RPMI8226 (cell line): ENCODE data around the gene PPP4R1.
"Not testable (repeated sequence)": the region's sequence is repeated elsewhere in the genome, so short reads cannot be mapped to it uniquely, and the experiment has no call there.

Experiments used
- DNase-seq: peaks from one replicate; pipeline ENCODE4 v3.0.0-alpha.2; 2015

The PPP4R1 gene

DNA sequence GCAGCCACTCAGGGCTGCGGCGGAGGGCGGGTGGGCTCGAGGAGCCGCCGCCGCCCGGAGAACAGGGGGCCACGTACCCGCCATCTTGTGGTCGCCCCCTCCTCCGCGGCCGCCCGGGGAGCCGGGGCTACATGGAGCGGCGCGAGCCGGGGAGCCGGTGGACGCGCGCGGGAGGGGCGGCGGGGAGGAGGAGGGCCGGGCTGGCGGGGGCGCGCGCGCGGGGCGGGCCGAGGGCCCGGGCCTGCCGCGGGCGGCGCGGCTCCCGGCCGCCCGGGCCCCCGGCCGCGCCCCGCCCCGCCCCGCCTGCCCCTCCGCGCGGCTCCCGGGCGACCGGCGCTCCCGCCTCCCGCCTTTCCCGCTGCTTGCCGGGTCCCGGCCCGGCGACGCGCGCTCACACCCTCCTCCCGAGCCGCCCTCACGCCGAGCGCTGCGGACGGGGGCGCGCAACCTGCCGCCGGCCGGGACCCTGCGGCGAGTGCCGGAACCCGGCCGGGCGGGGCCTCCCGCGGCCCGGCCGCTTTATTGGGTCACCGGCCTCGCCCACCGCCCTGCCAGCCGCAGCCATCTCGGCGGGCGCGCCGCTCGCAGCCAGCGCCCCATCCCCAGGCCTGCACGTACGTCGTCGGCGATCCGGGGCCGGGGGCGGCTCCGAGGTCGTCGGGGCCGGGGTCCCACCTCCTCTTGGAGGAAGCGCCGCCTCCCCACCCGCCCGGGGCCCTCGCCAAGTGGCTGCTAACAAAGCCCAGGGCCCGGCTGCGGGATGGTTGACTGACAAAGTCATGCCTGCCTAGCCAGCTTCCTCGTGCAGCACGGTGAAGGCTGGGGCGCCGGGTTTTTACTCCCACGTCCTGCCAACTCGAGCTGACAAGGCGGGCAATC lies at the start of gene PPP4R1:
Gene PPP4R1 (minus strand): TSS at position 159 of the 879 bp plus-strand sequence. CDS start 75 bp downstream, at position 84.
- peak; percentile 62 for DNase-seq

DNA sequence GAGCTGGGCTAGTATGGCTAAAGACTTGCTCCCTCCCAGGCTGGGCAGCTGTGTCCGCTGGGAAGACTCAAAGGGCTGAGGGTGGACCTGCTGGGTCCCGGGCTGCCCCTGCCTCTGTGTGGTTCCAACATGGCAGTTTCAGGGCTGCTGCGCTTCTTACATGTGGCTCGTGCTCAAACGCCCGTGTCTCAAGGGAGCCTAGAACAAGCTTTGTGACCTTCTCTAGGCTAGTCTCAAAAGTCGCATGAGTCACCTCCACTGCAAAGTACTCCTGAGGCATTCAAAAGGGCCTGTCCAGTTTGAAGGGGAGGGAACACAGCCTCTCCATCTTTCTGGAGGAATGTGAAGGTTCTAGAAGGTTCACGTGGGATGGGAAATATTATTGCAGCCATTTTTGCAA lies 49.0 kb upstream of the PPP4R1 start:
- DNase-seq: no peak

DNA sequence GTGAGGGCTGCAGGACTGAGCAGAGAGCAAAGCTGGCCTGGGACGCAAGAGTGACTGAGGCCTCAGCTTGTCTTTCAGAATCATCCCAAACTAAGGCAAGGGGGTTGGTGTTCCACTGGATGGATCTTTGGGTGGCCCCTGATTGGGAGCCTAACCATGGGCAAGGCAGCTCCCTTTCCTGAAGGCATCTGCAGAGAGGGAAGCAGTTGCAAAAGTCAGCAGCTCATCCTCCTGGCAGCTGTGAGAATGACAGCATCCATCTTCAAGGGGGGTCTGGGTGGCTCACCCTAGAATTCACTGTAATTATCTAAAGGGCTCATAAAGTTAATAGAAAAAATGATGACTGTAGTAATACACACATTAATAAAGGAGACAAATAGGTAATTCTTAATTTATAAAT lies 47.2 kb upstream of the PPP4R1 start:
- DNase-seq: no peak

DNA sequence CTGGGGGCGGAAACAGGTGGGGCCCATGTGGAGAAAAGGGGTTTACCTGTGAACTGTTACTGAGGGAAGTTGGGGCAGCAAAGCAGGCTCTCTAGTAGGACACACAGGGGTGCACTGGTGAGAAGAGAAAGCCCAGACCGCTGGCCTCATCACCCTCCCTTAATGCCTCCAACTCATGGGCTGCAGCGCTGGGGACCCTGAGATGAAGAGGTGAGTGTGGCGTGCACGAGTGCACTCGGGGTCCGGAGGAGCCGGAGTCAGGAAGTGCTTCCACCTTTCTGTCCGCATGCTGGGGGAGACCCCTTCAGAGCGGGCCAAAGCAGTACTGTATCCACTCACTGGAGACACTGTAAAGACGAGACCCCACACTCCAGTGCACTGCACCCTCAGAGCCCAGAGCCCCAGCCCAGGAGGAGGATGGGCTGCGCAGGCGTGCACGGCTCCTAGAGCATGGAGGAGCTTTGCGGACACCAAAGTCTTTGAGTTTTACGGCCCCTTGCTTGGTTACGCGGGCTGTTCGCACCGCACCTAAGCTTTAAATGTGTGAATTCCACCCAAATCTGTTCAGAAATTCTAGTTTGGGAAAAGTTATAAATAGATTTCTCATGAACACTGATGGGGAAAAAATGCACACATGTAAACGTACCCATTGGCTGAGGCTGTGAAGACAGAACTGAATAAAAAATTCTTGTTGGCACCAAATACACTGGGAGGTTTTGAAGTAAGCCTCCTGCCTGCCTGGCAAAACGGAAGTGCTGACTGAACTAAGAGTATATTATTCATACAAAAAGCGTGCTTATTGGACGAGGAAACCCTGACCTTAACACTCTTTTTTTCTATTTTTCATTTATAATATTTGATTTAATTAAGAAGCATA lies 45.4 kb upstream of the PPP4R1 start:
- DNase-seq: no peak

- DNase-seq: no peak
Measured at GRCh38 chr18:9658087-9658641, 43.8 kb upstream of the PPP4R1 start.

DNA sequence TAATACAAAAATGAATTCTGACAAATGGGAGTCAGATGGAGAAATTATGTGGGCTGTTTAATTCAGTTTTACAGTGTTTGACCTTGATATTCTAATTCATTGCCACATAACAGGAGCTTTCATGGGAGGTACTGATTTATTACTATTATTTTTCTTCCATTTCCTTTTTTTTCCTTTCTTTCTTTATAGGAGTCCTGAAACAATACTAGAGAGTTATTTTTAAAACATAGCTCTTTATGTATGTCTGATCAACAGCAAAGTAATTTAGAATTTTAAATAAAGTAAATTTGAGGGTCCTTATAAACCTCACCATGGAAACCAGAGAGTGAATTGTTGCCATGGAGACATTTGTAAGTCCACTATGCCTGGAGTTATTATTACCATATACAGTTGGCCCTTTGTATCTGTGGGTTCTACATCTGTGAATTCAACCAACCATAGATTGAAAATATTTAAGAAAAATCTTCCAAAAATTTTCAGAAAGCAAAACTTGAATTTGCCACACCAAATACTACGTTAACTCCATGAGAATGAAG lies 40.9 kb upstream of the PPP4R1 start:
- no peak for DNase-seq

DNA sequence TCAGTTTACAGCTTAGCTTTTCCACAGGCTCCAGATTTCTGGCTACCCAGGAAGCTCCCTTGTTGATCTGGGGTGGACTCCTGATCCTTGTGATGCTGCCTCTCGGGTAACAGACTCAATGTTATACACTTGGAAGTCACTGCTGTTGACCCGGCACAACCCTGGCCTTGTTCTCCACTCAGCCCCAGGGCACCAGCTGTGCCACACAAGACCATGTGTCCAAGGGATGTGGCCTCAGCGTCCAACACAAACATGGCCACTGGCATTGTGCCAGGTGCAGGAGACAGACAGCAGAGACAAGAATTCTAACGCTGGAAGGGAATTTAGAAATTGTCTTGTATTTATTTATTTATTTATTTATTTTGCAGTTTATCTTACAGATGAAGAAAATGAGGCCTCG lies 39.0 kb upstream of the PPP4R1 start:
- no peak for DNase-seq

DNA sequence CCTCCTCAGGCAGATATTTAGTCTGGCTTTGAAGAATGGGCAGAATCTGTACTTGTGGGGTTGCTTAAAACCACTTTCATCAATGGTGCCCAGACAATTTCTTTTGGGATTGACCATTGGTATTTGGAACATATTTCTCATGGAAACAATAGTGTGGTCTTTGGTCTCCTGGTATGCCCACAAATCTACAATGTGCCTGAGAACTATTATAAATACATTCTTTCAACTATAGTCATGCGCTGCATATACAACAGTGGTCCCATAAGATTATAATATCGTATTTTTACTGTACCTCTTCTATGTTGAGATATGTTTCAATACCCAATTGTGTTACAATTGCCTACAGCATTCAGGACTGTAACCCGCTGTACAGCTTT lies 34.8 kb upstream of the PPP4R1 start:
- no peak for DNase-seq

GRCh38 chr18:9648431-9649163 lies 34.2 kb upstream of the PPP4R1 start:
- no peak for DNase-seq

DNA sequence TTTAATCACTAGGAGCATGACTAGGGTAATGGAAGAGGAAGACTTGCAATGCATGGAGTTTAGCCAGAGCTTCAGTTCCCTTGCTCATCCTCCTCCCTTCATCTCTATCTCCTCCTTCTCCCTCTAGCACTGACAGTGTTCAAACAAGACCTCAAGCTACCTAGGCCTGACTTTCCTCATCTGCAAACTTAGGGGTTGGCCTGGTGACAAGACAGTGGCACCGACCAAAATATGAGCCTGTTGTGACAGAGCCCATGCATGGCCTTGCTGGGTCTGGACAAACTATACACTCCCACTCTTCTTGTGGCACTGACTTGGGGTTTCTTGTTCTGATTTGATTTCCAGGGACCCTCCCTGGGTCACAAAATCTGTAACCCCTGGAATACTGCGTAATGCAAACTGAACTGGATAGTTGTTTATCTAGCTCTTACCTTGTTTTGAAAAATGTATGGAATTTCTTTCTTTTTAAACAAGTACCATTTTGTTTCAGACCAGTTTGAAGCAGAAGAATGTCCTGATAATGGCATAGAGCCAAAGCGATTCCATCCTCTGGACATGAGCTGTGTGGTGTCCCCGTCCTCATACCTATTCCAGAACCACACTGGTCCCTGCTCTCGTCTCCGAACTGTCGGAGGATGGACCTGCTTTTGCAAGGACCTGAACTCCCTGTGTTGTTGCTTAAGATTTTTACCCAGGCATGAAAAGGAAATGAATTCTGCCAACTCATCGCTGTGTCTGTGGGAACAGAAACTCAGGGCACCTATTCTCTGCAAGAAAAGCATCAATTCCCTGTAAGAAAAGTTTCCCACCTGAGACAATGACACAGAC lies 33.4 kb upstream of the PPP4R1 start:
- no peak for DNase-seq

- no peak for DNase-seq
Measured at GRCh38 chr18:9643549-9643948, 29.2 kb upstream of the PPP4R1 start.

- DNase-seq: no peak
Measured at GRCh38 chr18:9642799-9643462, 28.6 kb upstream of the PPP4R1 start.

DNA sequence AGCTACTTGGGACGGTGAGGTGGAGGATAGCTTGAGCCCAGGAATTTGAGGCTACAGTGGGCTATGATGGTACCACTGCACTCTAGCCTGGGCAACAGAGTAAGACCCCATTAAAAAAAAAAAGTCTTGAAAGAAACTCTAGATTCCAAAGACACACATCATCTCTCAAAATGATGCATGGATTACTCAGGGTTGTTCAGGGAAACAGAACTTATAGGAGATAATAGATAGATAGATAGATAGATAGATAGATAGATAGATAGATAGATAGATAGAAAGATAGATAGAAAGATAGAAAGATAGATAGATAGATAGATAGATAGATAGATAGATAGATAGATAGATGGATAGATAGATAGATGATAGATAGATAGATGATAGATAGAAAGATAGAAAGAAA lies 26.7 kb upstream of the PPP4R1 start:
- not testable (repeated sequence) for DNase-seq

DNA sequence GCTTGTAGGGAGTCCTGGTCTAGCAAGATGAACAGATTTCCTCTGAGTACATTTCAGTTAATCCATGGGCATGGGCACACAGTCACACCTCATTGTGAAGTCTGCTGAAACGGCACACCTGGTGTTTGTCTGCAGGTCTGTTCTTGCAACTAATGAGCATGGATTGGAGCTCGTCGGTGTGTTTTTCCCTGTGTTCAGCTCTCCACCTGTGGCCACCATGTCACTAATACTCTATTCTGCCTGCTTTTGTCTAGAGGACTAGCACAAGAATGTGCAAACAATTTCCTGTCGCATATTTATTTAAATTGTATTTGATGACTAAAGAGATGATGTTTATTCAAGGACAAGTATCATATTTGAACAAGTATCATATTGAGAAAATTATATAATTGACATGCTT lies 24.5 kb upstream of the PPP4R1 start:
- DNase-seq: no peak

DNA sequence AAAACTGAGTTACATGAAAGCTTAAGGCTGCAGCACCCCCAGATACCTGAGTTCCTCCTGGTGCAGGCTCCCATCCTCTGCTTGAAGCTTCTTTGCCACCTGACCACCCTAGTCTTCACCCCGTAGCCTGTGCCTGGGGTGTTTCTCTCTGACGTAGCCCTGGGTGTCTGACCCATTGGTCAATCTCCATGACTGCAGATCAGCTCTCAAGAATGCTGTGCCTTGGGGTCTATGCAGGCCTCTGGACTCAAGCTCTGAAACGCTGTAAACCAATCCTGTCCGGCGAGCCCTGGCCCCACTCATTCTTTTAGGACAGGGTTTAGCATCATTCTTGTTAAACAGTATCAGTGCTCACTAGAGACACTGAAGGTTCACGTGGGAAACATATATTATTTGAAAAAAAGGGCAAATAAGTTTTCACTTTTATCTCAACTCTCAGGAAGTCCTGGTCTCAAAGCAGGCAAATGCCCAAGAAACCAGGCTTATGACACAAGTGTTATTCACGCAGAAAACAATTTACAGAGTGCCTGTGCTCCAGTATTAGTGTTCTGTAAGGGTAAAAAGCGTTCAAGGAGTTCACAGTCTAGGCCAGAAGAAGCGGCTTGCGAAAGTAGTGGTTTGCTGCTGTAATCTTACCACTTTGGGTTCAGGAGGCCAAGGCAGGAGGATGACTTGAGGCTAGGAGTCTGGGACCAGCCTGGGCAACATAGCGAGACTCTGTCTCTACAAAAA lies 22.8 kb upstream of the PPP4R1 start:
- no peak for DNase-seq

DNA sequence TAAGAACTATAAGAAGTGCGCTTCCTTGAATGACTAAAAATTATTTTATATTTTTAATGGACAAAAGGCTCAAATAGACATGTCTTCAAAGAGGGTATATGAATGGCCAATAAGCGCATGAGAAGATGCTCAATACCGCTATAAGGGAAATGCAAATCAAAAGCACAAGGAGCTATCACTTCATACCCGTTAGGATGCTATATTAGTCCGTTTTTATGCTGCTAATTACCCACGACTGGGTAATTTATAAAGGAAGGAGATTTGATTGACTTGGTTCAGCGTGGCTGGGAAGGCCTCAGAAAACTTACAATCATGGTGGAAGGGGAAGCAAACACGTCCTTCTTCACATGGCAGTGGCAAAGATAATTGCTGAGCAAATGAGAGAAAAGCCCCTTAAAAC lies 20.5 kb upstream of the PPP4R1 start:
- no peak for DNase-seq

DNA sequence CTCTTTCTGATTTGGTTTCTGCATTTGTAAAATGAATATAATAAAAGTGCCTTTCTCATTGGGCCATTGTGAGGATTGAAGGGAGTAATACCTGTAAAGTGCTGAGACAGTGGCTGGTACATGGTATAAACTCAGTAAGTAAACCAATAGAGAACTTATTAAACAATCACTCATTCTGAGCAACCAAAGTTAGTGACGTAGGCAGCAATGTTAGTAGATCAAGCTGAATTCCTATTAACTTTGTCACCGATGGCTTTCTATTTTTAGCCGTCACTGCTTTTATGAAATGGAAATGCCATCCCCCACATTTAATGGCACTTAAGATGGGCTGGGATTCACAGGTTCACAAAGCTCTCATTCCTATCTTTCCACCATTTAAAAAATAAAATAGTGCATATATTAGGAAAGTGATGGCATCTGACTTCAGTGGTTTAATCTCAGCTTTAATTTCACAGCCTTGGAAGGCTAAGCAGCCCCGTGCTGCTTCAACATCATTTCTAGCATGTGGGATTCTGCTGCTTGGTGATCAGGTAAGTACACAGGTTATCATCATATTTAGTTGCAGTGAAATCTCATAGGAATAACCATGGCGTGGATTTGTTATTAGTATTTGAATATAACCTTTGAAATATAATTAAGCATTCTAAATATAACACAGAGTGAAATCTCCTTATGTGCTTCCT lies 17.6 kb upstream of the PPP4R1 start:
- no peak for DNase-seq

DNA sequence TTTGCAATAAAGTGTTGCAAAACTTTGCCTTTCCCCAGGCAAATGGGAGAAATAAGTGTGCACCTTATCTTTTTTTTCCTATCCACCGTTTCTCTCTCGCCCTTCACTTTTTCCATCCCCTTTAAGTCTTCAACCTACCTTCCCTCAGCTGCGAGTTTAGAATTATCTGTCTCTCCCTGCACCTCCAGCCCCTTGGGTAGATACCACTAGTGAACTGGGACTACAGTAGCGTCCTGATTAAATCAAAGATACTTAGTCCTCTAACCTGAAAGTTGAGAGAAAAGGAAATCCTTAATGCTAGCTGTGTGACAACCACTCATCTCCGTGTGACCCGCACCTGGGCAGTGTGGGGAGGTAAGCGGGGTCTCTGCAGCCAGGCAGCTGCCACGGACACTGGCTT lies 16.1 kb upstream of the PPP4R1 start:
- no peak for DNase-seq

DNA sequence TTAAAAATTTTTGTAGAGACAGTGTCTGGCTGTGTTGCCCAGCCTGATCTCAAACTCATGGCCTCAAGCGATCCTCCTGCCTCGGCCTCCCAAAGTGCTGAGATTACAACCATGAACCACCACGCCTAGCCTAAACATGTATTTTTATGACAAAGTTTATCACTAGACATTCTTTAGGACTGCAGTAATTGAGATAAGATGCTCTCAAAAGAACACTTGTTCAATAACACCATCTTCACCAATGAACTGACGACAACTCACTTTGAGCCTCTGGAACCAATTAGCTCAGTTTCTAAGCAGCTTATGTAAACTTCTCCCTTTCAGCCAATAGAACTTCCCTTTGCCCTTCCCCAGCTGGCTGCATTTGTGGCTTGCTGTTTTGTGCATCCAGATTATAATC lies 15.3 kb upstream of the PPP4R1 start:
- DNase-seq: no peak

DNA sequence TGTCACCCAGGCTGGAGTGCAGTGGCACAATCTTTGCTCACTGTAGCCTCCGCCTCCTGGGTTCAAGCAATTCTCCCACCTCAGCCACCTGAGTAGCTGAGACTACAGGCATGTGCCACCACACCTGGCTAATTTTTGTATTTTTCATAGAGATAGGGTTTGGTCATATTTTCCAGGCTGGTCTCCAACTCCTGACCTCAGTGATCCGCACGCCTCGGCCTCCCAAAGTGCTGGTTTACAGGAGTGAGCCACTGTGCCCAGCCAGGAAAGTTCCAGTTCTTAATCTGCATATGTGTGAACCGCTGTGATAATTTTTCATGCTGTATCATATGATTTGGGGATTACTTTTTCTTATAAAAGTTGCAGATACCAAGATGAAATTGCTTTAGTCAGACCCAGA lies 14.6 kb upstream of the PPP4R1 start:
- DNase-seq: no peak
